C4-2B (cell line): ENCODE measurements around the gene PDHX.

ENCODE experiments used
- ZFX ChIP-seq: fragments of 450-650 bp; IDR thresholded peaks from 2 replicates; pipeline ENCODE4 v1.6.1; 2017
- TF ChIP-seq, protein P1 (sequence below): fragments of 450-650 bp; conservative IDR thresholded peaks from 2 replicates; pipeline ENCODE4 v1.5.1; 2017; ENCODE audit warnings: mild to moderate bottlenecking

DNA sequence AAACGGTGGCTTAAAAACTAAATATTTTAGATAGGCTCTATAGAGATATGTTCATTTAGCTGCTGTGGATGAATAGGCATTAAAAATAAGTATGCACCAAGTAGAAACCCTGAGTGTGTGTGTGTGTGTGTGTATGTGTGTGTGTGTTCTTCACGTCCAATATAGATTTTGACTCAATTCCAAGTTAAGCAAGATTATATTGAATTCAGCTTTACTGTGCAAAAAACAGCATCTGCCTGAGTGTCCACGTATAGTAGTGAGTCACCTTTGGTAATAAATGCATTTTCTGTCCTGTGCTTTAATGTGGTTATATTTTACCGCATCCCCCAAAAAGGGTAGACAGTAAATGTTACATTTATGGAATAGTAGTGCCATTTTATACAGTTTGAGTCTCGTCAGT is 71.2 kb downstream of the PDHX start:
- TF ChIP-seq, protein P1, sequence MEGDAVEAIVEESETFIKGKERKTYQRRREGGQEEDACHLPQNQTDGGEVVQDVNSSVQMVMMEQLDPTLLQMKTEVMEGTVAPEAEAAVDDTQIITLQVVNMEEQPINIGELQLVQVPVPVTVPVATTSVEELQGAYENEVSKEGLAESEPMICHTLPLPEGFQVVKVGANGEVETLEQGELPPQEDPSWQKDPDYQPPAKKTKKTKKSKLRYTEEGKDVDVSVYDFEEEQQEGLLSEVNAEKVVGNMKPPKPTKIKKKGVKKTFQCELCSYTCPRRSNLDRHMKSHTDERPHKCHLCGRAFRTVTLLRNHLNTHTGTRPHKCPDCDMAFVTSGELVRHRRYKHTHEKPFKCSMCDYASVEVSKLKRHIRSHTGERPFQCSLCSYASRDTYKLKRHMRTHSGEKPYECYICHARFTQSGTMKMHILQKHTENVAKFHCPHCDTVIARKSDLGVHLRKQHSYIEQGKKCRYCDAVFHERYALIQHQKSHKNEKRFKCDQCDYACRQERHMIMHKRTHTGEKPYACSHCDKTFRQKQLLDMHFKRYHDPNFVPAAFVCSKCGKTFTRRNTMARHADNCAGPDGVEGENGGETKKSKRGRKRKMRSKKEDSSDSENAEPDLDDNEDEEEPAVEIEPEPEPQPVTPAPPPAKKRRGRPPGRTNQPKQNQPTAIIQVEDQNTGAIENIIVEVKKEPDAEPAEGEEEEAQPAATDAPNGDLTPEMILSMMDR = no peak
- TF ChIP-seq ZFX = no peak
